GM12878 (cell line): ENCODE results near the gene SEMA5A. TPM values are rescaled to one million over a fixed set of nuclear protein-coding genes. Genes with fewer than 3 reads are reported as not detected.

ENCODE experiments used
- ATAC-seq: fragments of 200-7000 bp; cut with Tn5 transposase; 3 replicates; pipeline ENCODE4 v1.9.1; 2020; ENCODE audit warnings: mild to moderate bottlenecking, moderate library complexity
- BruUV-seq: library from RNA; stranded (reverse); fragments of 400-500 nt; replicated peaks from 2 replicates; lab custom pipeline; 2021; lab: Mats Ljungman, UMichigan
- CTCF ChIA-PET: fragments of 300-600 bp; sonication (Branson Sonifier 250); formaldehyde crosslinking; extraction: SDS; loops from one replicate; lab custom pipeline; 2021; ENCODE audit warnings: inconsistent platforms; lab: Yijun Ruan, JAX
- POLR2A ChIA-PET: fragments of 350-600 bp; formaldehyde crosslinking; extraction: SDS; loops from one replicate; lab custom pipeline; 2021; ENCODE audit warnings: inconsistent platforms; lab: Charles Lee
- RAD21 ChIA-PET: fragments of 300-600 bp; sonication (Branson Sonifier 250); formaldehyde crosslinking; loops from one replicate; lab custom pipeline; 2023; ENCODE audit warnings: antibody characterized with exemption; ENCODE audit not compliant: unreplicated experiment; lab: Charles Lee
- SMC1A ChIA-PET: fragments of 300-600 bp; sonication (Branson Sonifier 250); formaldehyde crosslinking; loops from one replicate; lab custom pipeline; 2023; ENCODE audit not compliant: unreplicated experiment, uncharacterized antibody; lab: Charles Lee
- DNase-seq: peaks from one replicate; pipeline ENCODE4 v3.0.0-alpha.2; 2011; ENCODE audit warnings: low read depth, low spot score
- FAIRE-seq: peaks from 3 replicates; lab custom pipeline; 2011; peaks lifted over from hg19 to GRCh38; lab: Jason Lieb, UNC
- H2AFZ ChIP-seq: 2 replicates; pipeline ENCODE4 v1.6.0; 2011; ENCODE audit warnings: low read depth, low read length, control low read depth; ENCODE audit not compliant: control insufficient read depth
- H3K27ac ChIP-seq: 2 replicates; pipeline ENCODE4 v1.5.1; 2011; ENCODE audit warnings: control low read depth; ENCODE audit not compliant: control insufficient read depth, insufficient read depth
- H3K27me3 ChIP-seq, 2 experiments: replicated peaks in 1 of 2; 2 replicates each; pipeline versions ENCODE4 v1.6.0 to v1.6.1; 2011; ENCODE audit warnings: low read length in 1 of 2; ENCODE audit not compliant: control insufficient read depth in 2 of 2, insufficient read depth in 2 of 2
- H3K36me3 ChIP-seq, 2 experiments: 2 replicates each; pipeline ENCODE4 v1.5.1; 2011; ENCODE audit warnings: low read length in 1 of 2; ENCODE audit not compliant: control insufficient read depth in 2 of 2, insufficient read depth in 2 of 2
- H3K4me1 ChIP-seq: 2 replicates; pipeline ENCODE4 v1.6.1; 2011; ENCODE audit warnings: mild to moderate bottlenecking, low read length, moderate library complexity, mixed read lengths; ENCODE audit not compliant: control insufficient read depth, insufficient read depth
- H3K4me2 ChIP-seq: 2 replicates; pipeline ENCODE4 v1.6.0; 2011; ENCODE audit warnings: control low read depth; ENCODE audit not compliant: control insufficient read depth, insufficient read depth
- H3K4me3 ChIP-seq: fragments of 200-600 bp; sonication (generic); 2 replicates; pipeline ENCODE4 v1.5.1; 2016
- H3K79me2 ChIP-seq: 2 replicates; pipeline ENCODE4 v1.6.0; 2011; ENCODE audit warnings: low read length; ENCODE audit not compliant: control insufficient read depth, insufficient read depth
- H3K9ac ChIP-seq: 2 replicates; pipeline ENCODE4 v1.8.0; 2011; ENCODE audit warnings: low read length, control low read depth, mixed read lengths; ENCODE audit not compliant: control insufficient read depth, insufficient read depth
- H3K9me3 ChIP-seq: replicated peaks from 3 replicates; pipeline ENCODE4 v1.5.1; 2011; ENCODE audit warnings: mild to moderate bottlenecking, low read length; ENCODE audit not compliant: control insufficient read depth, insufficient read depth
- H4K20me1 ChIP-seq: 2 replicates; pipeline ENCODE4 v1.6.0; 2011; ENCODE audit not compliant: control insufficient read depth, insufficient read depth
- CHD2 ChIP-seq: IDR thresholded peaks from 2 replicates; pipeline ENCODE4 v1.6.1; 2011; ENCODE audit warnings: low read depth, low read length, improper control_type of control experiment, borderline replicate concordance
- CREM ChIP-seq: IDR thresholded peaks from 2 replicates; pipeline ENCODE4 v1.6.1; 2014; ENCODE audit warnings: antibody characterized with exemption, low read depth
- EGR1 ChIP-seq, 2 experiments: IDR thresholded peaks; 1 replicate in 1 of 2; 2 replicates in 1 of 2; pipeline ENCODE4 v1.6.1; 2011 to 2012; ENCODE audit warnings: low read depth in 2 of 2, low read length in 2 of 2, borderline replicate concordance in 1 of 2, mild to moderate bottlenecking in 1 of 2, moderate library complexity in 1 of 2
- HDAC6 ChIP-seq: fragments of 200-600 bp; sonication (generic); IDR thresholded peaks from one replicate; pipeline ENCODE4 v1.8.0; 2017; ENCODE audit warnings: antibody characterized with exemption; ENCODE audit not compliant: unreplicated experiment
- IKZF2 ChIP-seq, 2 experiments: fragments of 450-650 bp; IDR thresholded peaks; 2 replicates each; pipeline ENCODE4 v1.6.1; 2017; ENCODE audit warnings: mild to moderate bottlenecking in 2 of 2, moderate library complexity in 2 of 2
- KAT2A ChIP-seq: conservative IDR thresholded peaks from 2 replicates; pipeline ENCODE4 v1.6.1; 2011; ENCODE audit warnings: low read depth, low read length; ENCODE audit not compliant: control insufficient read depth
- MTA3 ChIP-seq: IDR thresholded peaks from 2 replicates; pipeline ENCODE4 v1.6.1; 2012; ENCODE audit warnings: low read length, inconsistent platforms, borderline replicate concordance
- NBN ChIP-seq: fragments of 450-650 bp; IDR thresholded peaks from 2 replicates; pipeline ENCODE4 v1.6.1; 2016
- NFIC ChIP-seq: IDR thresholded peaks from 2 replicates; pipeline ENCODE4 v1.6.1; 2012; ENCODE audit warnings: low read depth, mild to moderate bottlenecking, inconsistent platforms, low read length, moderate library complexity
- NFXL1 ChIP-seq: fragments of 450-650 bp; IDR thresholded peaks from 2 replicates; pipeline ENCODE4 v1.6.1; 2017; ENCODE audit warnings: antibody characterized with exemption, mild to moderate bottlenecking, borderline replicate concordance
- PML ChIP-seq: IDR thresholded peaks from 2 replicates; pipeline ENCODE4 v1.6.1; 2012; ENCODE audit warnings: low read length, inconsistent platforms
- POU2F2 ChIP-seq: IDR thresholded peaks from 3 replicates; pipeline ENCODE4 v1.6.1; 2011; ENCODE audit warnings: low read depth, mild to moderate bottlenecking, low read length, borderline replicate concordance
- RELA ChIP-seq: fragments of 450-650 bp; IDR thresholded peaks from 2 replicates; pipeline ENCODE4 v1.8.0; 2014; ENCODE audit warnings: borderline replicate concordance; ENCODE audit not compliant: partially characterized antibody
- SMAD1 ChIP-seq: fragments of 450-650 bp; IDR thresholded peaks from 2 replicates; pipeline ENCODE4 v1.6.1; 2018; ENCODE audit warnings: mild to moderate bottlenecking, low read depth; ENCODE audit not compliant: partially characterized antibody
- ZSCAN29 ChIP-seq: fragments of 450-650 bp; IDR thresholded peaks from 2 replicates; pipeline ENCODE4 v1.6.1; 2017; ENCODE audit warnings: mild to moderate bottlenecking, moderate library complexity
- WGBS: methylation state at CpG from one replicate; pipeline ENCODE4 v1.1.6; 2016; ENCODE audit warnings: low lambda C conversion rate; ENCODE audit not compliant: insufficient replicate concordance, insufficient coverage; ENCODE audit errors: missing lambda C conversion rate; 5-methylcytosine and 5-hydroxymethylcytosine counted together
- in situ Hi-C: fragments of 300-500 bp; cut with MboI; formaldehyde crosslinking; loops from 9 replicates; pipeline ENCODE4 v1.14.3; 2018; ENCODE audit warnings: mixed read lengths
- intact Hi-C: fragments of 100-400 bp; cut with micrococcal nuclease; formaldehyde crosslinking; loops from one replicate; pipeline ENCODE4 v1.14.2; 2022; ENCODE audit not compliant: unreplicated experiment
- polyA plus RNA-seq, 11 experiments: library from polyadenylated mRNA; depleted of rRNA in 4 of 11; unstranded in 6 of 11; stranded (reverse) in 5 of 11; fragments of >200 nt; fragmentation: Nextera tagmentation in 4 of 11; fragmentation: Illumina TruSeq in 1 of 11; extraction: Ambion mirVana in 4 of 11; extraction: Trizol in 1 of 11; gene quantifications; 1 replicate in 1 of 11; 2 replicates in 10 of 11; pipeline versions ENCODE4 v1.2.1 to v1.2.3, GENCODE V29; 2011 to 2016; ENCODE audit warnings: inconsistent platforms in 2 of 11, missing spikeins in 2 of 11, low read depth in 1 of 11
- total RNA-seq, 4 experiments: library from RNA; depleted of rRNA in 3 of 4; stranded (reverse); fragments of >200 nt in 3 of 4; fragmentation: Illumina TruSeq in 1 of 4; extraction: Trizol in 1 of 4; gene quantifications; 2 replicates each; pipeline versions ENCODE4 v1.2.1 to v1.2.3, GENCODE V29; 2013 to 2021
- TF ChIP-seq, protein P1 (sequence below): fragments of 450-650 bp; IDR thresholded peaks from 2 replicates; pipeline ENCODE4 v1.6.1; 2017; ENCODE audit warnings: antibody characterized with exemption, mild to moderate bottlenecking, moderate library complexity

The SEMA5A gene
- total and polyA plus RNA-seq, 10 of the 15 experiments (the other 5 are each of a cell fraction or from before 2014, with no cell fraction given) = 0.03 to 2.4 (median 0.09) TPM; not detected in 1

DNA sequence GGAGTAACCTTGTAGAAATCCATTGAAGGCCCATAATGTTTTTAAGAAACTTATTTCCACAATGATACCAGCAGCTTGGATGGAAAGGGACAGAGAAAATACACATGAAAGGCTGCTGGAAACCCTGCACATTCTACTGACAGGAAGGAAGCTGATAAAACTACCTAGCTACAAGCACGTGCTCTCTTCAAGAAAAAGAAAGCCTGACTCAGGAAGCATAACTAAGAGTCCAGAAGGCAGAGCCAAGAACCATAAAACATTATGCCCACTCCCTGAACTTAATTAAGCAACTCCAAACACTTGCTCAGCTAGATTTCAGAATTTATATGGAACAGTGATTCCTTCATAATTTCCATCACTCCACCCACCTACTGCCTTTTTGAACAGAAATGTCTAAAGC is 430.8 kb downstream of the SEMA5A start:
- ATAC-seq = no peak
- Histone ChIP-seq H4K20me1 (no peaks in the 10 kb centered on the region), H3K4me2 (no peak overlapping the region), H3K79me2 (no peaks in the 10 kb centered on the region), H3K27me3 (no peaks in the 10 kb centered on the region), H3K27ac (no peak overlapping the region), H3K36me3 (no peaks in the 10 kb centered on the region), H2AFZ (no peak overlapping the region), H3K9me3 (no peaks in the 10 kb centered on the region), H3K4me1 (no peaks in the 10 kb centered on the region), H3K4me3 (no peak overlapping the region), H3K9ac (no peak overlapping the region)
- POLR2A ChIA-PET = no interaction called here
- RAD21 ChIA-PET = interaction anchor here (1.2 kb wide), 1 partner anchor 62 kb away, joined by 4 read pairs; no protein-coding TSS in a partner anchor
- WGBS = 0% methylated on average over 1 of the region's 1 CpG
- no peak for FAIRE-seq
- in situ Hi-C loops (no loop called here), intact Hi-C loops (no loop called here)
- no peak for DNase-seq
- no peak for TF ChIP-seq SMAD1
- TF ChIP-seq CREM = no peak
- TF ChIP-seq ZSCAN29 = no peak
- SMC1A ChIA-PET = interaction anchor here (0.8 to 1.9 kb wide), 3 partner anchors 9 to 12 kb away, joined by 3 to 4 read pairs (median 3); no protein-coding TSS in a partner anchor
- BruUV-seq = no TSS peak
- CTCF ChIA-PET = interaction anchor here (0.9 to 1.4 kb wide), 5 partner anchors 9 to 92 kb away, joined by 3 to 5 read pairs (median 3); no protein-coding TSS in a partner anchor

DNA sequence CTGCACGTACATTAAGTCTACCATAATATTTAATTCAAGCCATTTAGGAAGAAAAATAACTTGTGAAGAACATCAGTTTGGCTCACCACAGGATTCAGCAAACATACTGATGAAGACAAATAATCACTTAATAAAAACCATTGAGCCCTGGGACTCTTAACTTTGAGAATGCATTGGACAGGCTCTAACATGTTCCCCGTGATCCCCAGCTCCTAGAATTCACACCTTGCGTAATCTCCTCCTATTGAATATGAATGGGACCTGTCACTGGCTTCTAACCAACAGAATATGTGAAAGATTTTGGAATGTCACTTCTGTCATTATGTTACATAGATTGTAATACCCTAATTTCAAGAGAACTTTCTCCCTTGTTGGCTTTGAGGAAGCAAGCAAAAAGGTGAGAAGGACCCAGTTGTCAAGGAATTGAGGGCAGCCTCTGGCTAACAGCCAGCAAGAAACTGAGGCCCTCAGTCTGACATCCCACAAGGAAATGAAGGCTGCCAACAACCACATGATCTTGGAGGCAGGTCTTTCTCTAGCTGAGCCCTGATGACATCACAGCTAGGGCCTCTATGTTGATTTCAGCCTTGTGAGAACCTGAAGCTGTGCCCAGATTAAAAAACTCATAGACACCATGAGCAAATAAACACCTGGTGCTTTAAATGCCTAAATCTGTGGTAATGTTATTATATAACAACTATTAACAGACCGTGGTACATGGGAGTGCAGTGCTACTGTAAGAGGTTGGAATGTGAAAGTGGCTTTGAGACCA is 433.2 kb downstream of the SEMA5A start:
- DNase-seq (no peak), FAIRE-seq (no peak), ATAC-seq (no peak)
- 8% methylated on average over 4 of the region's 4 CpGs for WGBS
- in situ Hi-C loops = no loop called here
- ChIA-PET CTCF (no interaction called here), POLR2A (no interaction called here), RAD21 (no interaction called here), SMC1A (no interaction called here)
- BruUV-seq = no TSS peak
- H3K36me3 ChIP-seq = no peaks in the 10 kb centered on the region
- no peak overlapping the region for H3K4me2 ChIP-seq
- H3K4me1 ChIP-seq = no peaks in the 10 kb centered on the region
- H3K27me3 ChIP-seq = no peaks in the 10 kb centered on the region
- H2AFZ ChIP-seq = no peak overlapping the region
- no peak overlapping the region for H3K27ac ChIP-seq
- intact Hi-C loops = no loop called here
- H3K9me3 ChIP-seq = no peaks in the 10 kb centered on the region
- no peak overlapping the region for H3K9ac ChIP-seq
- H4K20me1 ChIP-seq = no peaks in the 10 kb centered on the region
- no peak overlapping the region for H3K4me3 ChIP-seq
- no peaks in the 10 kb centered on the region for H3K79me2 ChIP-seq
- TF ChIP-seq RELA = no peak
- no peak for TF ChIP-seq KAT2A
- no peak for TF ChIP-seq POU2F2
- TF ChIP-seq CHD2 = no peak
- no peak for TF ChIP-seq MTA3
- no peak for TF ChIP-seq PML
- TF ChIP-seq EGR1 (IDR thresholded peaks at IDR 0.05; ENCODE audit: borderline replicate concordance in 1 of 2, low read depth in 2 of 2, low read length in 2 of 2) = no peak
- TF ChIP-seq NFXL1 = no peak
- no peak for TF ChIP-seq IKZF2 (IDR thresholded peaks at IDR 0.05)
- TF ChIP-seq HDAC6 = no peak
- TF ChIP-seq NFIC = no peak
- TF ChIP-seq, protein P1, sequence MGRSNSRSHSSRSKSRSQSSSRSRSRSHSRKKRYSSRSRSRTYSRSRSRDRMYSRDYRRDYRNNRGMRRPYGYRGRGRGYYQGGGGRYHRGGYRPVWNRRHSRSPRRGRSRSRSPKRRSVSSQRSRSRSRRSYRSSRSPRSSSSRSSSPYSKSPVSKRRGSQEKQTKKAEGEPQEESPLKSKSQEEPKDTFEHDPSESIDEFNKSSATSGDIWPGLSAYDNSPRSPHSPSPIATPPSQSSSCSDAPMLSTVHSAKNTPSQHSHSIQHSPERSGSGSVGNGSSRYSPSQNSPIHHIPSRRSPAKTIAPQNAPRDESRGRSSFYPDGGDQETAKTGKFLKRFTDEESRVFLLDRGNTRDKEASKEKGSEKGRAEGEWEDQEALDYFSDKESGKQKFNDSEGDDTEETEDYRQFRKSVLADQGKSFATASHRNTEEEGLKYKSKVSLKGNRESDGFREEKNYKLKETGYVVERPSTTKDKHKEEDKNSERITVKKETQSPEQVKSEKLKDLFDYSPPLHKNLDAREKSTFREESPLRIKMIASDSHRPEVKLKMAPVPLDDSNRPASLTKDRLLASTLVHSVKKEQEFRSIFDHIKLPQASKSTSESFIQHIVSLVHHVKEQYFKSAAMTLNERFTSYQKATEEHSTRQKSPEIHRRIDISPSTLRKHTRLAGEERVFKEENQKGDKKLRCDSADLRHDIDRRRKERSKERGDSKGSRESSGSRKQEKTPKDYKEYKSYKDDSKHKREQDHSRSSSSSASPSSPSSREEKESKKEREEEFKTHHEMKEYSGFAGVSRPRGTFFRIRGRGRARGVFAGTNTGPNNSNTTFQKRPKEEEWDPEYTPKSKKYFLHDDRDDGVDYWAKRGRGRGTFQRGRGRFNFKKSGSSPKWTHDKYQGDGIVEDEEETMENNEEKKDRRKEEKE = no peak
- TF ChIP-seq NBN = no peak
